ENCODE measurements around the gene EPHA2.
A peak's percentile ranks its signal among the peaks of the same experiment; 100 is the strongest.

Gene EPHA2

DNA sequence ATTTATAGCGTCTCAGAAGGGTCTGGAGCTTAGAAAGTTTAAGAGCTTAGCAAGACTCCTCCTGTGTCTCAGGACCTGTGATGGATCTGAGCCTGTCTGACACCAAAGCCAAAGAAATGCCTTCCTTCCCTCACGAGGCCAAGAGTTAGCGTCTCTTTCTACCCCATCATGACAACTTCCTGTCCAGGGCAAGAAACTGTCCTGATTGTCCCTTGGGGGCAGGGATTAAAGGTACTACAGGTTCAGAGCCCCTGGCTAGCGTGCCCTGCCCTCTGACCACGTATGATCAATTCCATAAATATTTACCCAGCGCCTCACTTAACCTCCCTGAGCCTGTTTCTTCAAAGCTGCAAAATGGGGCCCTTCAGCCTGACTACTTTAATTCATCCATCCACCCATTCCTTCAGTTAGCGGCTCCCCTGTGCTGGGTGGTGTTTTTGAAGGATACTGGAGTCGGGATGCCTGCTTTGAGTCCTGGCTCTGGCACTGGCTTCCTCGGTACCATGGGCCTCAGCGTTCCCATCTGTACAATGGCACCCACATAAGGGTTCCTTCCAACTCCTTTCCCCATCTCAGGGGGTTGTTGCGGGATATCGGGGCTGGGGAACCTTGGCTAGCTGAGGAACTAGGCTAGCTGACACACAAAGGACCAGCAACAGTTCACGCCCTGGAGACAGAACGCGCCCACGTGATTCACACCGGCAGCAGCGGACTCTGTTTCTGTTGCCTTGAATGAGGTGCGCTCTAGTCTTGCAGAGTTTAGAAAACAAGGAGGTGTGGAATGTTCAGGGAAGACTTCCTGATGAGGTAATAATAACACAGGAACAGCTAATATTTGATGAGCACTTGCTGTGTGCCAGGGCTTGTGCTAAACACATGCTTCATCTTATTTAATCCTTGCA, 23.0 kb upstream of the EPHA2 start:
- Mint-ChIP-seq H3K27me3 (peaks cover 11% of the 10 kb centered on the region), H3K4me1 (peaks cover 4% of the 10 kb centered on the region), H3K36me3 (ENCODE audit: insufficient read depth) (no peaks in the 10 kb centered on the region), H3K9me3 (no peaks in the 10 kb centered on the region), H3K4me3 (no peak overlapping the region), H3K27ac (ENCODE audit: low read depth) (no peak overlapping the region)
- no peak for ATAC-seq (replicated peaks; ENCODE audit: extremely low read depth, poor library complexity, severe bottlenecking)
- DNase-seq (ENCODE audit: low spot score in 2 of 2), result no peak

DNA sequence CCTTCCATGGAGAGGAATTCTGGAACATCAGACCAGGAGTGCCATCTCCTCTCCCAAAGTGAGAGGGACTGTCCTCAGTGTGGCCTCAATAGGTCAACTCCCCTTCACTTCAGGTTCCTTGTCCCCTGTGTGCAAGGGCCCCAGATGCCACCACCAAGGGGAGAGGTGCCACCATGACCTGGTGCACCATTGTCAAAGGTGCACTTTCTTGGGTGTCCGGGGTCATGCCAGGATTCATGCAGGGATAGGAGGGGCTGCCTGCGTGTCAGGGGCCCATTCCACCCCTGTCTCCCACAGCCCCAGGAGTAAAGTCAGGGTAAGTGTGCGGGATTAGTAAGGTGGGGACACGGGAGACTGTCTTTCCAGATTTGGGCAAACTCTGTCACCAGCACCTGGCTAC, 21.4 kb upstream of the EPHA2 start:
- Mint-ChIP-seq H3K27ac (ENCODE audit: low read depth) (no peak overlapping the region), H3K4me1 (peaks cover 4% of the 10 kb centered on the region), H3K4me3 (no peak overlapping the region), H3K36me3 (ENCODE audit: insufficient read depth) (no peaks in the 10 kb centered on the region), H3K9me3 (no peaks in the 10 kb centered on the region), H3K27me3 (peaks cover 11% of the 10 kb centered on the region)
- no peak for DNase-seq (ENCODE audit: low spot score in 2 of 2)
- no peak for ATAC-seq (replicated peaks; ENCODE audit: extremely low read depth, poor library complexity, severe bottlenecking)

- Mint-ChIP-seq H3K4me1 (peaks cover 4% of the 10 kb centered on the region), H3K27ac (ENCODE audit: low read depth) (no peak overlapping the region), H3K27me3 (peaks cover 11% of the 10 kb centered on the region), H3K9me3 (no peaks in the 10 kb centered on the region), H3K4me3 (no peak overlapping the region), H3K36me3 (ENCODE audit: insufficient read depth) (no peaks in the 10 kb centered on the region)
- ATAC-seq (replicated peaks; ENCODE audit: extremely low read depth, poor library complexity, severe bottlenecking) (no peak), DNase-seq (ENCODE audit: low spot score in 2 of 2) (no peak)
Observed at GRCh38 chr1:16176653-16177052, 20.8 kb upstream of the EPHA2 start.

DNA sequence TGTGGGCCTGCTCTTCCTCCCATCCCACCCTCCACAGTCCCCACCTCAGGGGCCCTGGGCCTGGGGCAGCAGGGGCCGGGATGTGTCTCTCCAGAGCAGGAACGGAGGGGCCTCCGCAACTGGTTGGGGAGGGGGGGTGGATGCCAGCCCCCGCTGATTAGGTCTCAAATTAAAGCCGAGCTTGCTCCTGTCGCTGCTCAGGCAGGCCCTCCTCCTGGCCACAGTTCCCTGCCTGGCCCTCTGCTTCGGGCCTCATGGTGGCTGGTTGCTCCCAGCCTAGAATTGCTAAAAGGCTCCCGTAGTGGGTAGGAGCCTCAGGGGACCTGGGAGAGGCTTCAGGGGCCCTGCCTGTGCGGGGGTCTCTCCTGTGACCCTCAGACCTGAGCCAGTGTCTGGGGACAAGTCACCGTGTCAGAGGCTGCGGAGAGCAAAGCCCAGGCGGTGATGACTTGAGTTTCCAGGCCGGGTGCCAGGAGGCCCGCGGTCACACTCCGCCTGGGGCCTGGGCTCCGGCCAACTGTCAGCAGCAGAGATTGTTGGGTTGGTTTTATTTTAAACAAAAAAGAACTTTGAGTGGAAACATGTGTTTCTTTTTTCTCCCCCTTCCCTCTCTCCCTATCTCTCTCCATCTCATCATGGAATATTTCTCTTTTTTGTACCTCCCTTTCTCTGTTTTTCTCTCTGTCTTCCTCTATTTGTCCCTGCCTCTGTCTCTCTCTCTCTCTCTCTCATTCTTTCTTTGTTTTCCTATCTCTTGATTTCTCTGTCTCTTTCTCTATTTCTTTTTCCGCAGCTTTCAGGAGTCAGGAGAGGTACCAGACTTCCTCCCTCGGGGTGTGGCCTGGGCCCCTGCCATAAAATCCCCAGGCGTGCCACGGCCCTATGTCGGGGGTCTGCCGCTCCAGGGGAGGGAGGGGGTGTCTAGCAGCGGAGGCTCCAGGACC, 20.0 kb upstream of the EPHA2 start:
- H3K27me3 Mint-ChIP-seq, result peaks cover 11% of the 10 kb centered on the region
- H3K9me3 Mint-ChIP-seq, result no peaks in the 10 kb centered on the region
- H3K4me3 Mint-ChIP-seq, result no peak overlapping the region
- DNase-seq (ENCODE audit: low spot score in 2 of 2) (no peak), ATAC-seq (replicated peaks; ENCODE audit: extremely low read depth, poor library complexity, severe bottlenecking) (no peak)
- no peak overlapping the region for H3K27ac Mint-ChIP-seq (ENCODE audit: low read depth)
- peaks cover 4% of the 10 kb centered on the region for H3K4me1 Mint-ChIP-seq
- no peaks in the 10 kb centered on the region for H3K36me3 Mint-ChIP-seq (ENCODE audit: insufficient read depth)

GRCh38 chr1:16174886-16175598, 19.2 kb upstream of the EPHA2 start:
- Mint-ChIP-seq H3K27me3 (peaks cover 11% of the 10 kb centered on the region), H3K27ac (ENCODE audit: low read depth) (no peak overlapping the region), H3K4me3 (no peak overlapping the region), H3K36me3 (ENCODE audit: insufficient read depth) (no peaks in the 10 kb centered on the region), H3K9me3 (no peaks in the 10 kb centered on the region), H3K4me1 (peaks cover 4% of the 10 kb centered on the region)
- no peak for DNase-seq (ENCODE audit: low spot score in 2 of 2)
- no peak for ATAC-seq (replicated peaks; ENCODE audit: extremely low read depth, poor library complexity, severe bottlenecking)

GRCh38 chr1:16174261-16174868, 18.5 kb upstream of the EPHA2 start:
- no peak for ATAC-seq (replicated peaks; ENCODE audit: extremely low read depth, poor library complexity, severe bottlenecking)
- Mint-ChIP-seq H3K27ac (ENCODE audit: low read depth) (no peak overlapping the region), H3K27me3 (peaks cover 11% of the 10 kb centered on the region), H3K9me3 (no peaks in the 10 kb centered on the region), H3K36me3 (ENCODE audit: insufficient read depth) (no peaks in the 10 kb centered on the region), H3K4me1 (peaks cover 6% of the 10 kb centered on the region), H3K4me3 (no peak overlapping the region)
- no peak for DNase-seq (ENCODE audit: low spot score in 2 of 2)

DNA sequence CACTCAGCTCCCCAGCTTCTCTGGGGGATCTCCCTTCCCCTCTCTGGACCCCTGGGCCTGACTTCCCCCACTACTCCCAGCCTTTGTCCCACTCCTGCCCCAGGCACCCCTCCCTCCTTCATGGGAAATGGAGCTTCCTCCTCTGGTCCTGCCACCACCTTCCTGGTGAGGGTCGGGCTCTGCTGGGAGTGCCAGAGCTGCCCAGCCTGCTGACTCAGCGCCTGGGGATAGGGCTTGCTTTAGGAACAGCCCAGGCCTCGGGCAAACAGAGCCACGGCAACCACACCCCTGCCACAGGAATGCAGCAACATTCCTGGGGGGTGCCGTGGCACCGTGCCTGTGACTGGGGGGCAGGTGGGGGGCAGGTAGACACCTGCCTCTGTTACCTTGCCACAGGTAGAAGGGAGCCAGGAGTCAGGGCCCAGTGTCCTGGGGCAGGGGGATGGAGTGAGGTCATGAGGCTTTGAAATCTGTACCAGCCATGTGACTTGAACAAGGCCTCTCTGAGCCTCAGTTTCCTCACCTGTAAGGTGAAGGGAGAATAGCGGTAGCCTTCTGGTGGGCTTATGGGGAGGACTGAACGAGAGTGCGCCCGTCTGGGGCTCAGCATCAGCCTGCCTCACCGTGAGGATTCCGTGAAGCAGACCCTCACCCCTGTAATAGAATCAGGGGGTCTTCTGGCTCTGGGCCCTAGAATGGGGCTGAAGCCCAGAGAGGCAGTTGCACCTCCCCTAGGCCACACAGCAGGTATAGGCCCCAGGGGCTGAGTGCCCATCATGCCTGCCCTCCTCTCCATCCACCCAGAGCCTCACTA, 17.8 kb upstream of the EPHA2 start:
- no peak overlapping the region for H3K4me3 Mint-ChIP-seq
- no peaks in the 10 kb centered on the region for H3K36me3 Mint-ChIP-seq (ENCODE audit: insufficient read depth)
- peaks cover 11% of the 10 kb centered on the region for H3K27me3 Mint-ChIP-seq
- no peaks in the 10 kb centered on the region for H3K9me3 Mint-ChIP-seq
- H3K4me1 Mint-ChIP-seq, result peaks cover 12% of the 10 kb centered on the region
- ATAC-seq (replicated peaks; ENCODE audit: extremely low read depth, poor library complexity, severe bottlenecking) (peak; percentile 13), DNase-seq (ENCODE audit: low spot score in 2 of 2) (no peak)
- no peak overlapping the region for H3K27ac Mint-ChIP-seq (ENCODE audit: low read depth)

DNA sequence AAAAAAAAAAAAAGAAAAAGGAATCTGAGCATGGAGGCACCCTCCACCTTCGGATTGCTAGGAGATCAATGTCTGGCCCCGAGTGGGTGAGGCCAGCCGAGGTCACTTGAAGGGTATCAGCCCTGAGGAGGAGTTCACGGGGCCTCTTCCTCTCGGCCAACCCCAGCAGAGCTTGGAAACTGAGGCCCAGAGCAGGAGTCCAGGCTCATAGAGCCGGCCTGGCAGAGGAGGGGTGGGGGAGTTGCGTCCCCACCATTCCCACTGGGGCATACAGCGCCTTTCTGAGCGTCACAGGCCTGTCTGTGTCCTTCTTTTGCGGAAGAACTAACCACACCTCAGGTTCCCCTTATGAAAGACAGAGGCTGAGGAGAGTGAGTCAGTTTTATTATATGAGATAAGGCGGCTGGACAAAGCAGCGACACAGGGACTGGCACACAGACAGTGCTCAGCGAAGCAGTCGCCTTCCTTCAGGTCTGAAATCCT, 17.1 kb upstream of the EPHA2 start:
- no peak for DNase-seq (ENCODE audit: low spot score in 2 of 2)
- peaks cover 5% of the 10 kb centered on the region for H3K36me3 Mint-ChIP-seq (ENCODE audit: insufficient read depth)
- H3K27ac Mint-ChIP-seq (ENCODE audit: low read depth), result no peak overlapping the region
- ATAC-seq (replicated peaks; ENCODE audit: extremely low read depth, poor library complexity, severe bottlenecking), result peak; percentile 11
- no peak overlapping the region for H3K4me3 Mint-ChIP-seq
- H3K9me3 Mint-ChIP-seq, result no peaks in the 10 kb centered on the region
- H3K27me3 Mint-ChIP-seq, result peaks cover 11% of the 10 kb centered on the region
- H3K4me1 Mint-ChIP-seq, result peaks cover 15% of the 10 kb centered on the region

- DNase-seq (ENCODE audit: low spot score in 2 of 2) (no peak), ATAC-seq (replicated peaks; ENCODE audit: extremely low read depth, poor library complexity, severe bottlenecking) (no peak)
- H3K27ac Mint-ChIP-seq (ENCODE audit: low read depth), result no peak overlapping the region
- no peak overlapping the region for H3K4me3 Mint-ChIP-seq
- peaks cover 15% of the 10 kb centered on the region for H3K4me1 Mint-ChIP-seq
- no peaks in the 10 kb centered on the region for H3K9me3 Mint-ChIP-seq
- peaks cover 6% of the 10 kb centered on the region for H3K27me3 Mint-ChIP-seq
- peaks cover 5% of the 10 kb centered on the region for H3K36me3 Mint-ChIP-seq (ENCODE audit: insufficient read depth)
Observed at GRCh38 chr1:16172218-16172830, 16.5 kb upstream of the EPHA2 start.

- Mint-ChIP-seq H3K4me3 (no peak overlapping the region), H3K27me3 (no peaks in the 10 kb centered on the region), H3K27ac (ENCODE audit: low read depth) (no peak overlapping the region), H3K4me1 (peaks cover 15% of the 10 kb centered on the region), H3K36me3 (ENCODE audit: insufficient read depth) (peaks cover 5% of the 10 kb centered on the region), H3K9me3 (no peaks in the 10 kb centered on the region)
- no peak for DNase-seq (ENCODE audit: low spot score in 2 of 2)
- ATAC-seq (replicated peaks; ENCODE audit: extremely low read depth, poor library complexity, severe bottlenecking), result no peak
Observed at GRCh38 chr1:16171314-16172151, 15.7 kb upstream of the EPHA2 start.

Measured in central memory CD8-positive, alpha-beta T cell (primary cell).